Measurements from ENCODE around the gene NEDD4L. TPM values are rescaled to one million over a fixed set of nuclear protein-coding genes. Genes with fewer than 3 reads are reported as not detected.

Gene NEDD4L
- total and polyA plus RNA-seq, 12 donors = 17.8 to 110 (median 37.6) TPM

DNA sequence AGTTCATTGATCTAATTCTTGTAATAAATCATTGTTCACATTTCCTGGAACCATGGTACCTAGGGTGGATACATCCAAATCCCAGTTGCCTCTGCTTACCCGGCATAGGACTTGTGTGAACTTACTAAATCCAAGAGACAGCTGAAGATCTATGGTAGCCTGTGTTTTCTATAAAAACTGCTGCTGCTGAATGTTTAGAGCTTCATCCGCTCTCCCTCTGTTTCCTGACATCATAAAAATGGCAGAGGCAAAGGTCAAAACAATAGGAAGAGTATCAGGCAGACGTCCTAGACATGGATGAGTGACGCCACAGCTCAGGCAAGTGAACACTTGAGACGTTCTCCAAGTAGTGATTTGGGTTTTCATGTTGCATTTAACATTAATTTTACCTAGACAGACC lies 326.6 kb downstream of the NEDD4L start:
- Histone ChIP-seq H3K36me3 (replicated peaks in 1 of 2) (peaks cover 0 to 10% of the 10 kb centered on the region in 2 donors), H3K27ac (no peak overlapping the region), H3K4me3 (no peak overlapping the region), H3K9me3 (replicated peaks in 1 of 3) (no peaks in the 10 kb centered on the region), H3K27me3 (no peaks in the 10 kb centered on the region), H3K4me1 (replicated peaks in 1 of 2) (no peaks in the 10 kb centered on the region)
- 79 to 90% (median 84%) methylated on average over 5 of the region's 5 CpGs for WGBS, 4 donors
- DNase-seq = no peak
- intact Hi-C loops (cut with DNase I) = no loop called here
- no peak for TF ChIP-seq POLR2A (IDR thresholded peaks at IDR 0.05)
- TF ChIP-seq, protein P1, sequence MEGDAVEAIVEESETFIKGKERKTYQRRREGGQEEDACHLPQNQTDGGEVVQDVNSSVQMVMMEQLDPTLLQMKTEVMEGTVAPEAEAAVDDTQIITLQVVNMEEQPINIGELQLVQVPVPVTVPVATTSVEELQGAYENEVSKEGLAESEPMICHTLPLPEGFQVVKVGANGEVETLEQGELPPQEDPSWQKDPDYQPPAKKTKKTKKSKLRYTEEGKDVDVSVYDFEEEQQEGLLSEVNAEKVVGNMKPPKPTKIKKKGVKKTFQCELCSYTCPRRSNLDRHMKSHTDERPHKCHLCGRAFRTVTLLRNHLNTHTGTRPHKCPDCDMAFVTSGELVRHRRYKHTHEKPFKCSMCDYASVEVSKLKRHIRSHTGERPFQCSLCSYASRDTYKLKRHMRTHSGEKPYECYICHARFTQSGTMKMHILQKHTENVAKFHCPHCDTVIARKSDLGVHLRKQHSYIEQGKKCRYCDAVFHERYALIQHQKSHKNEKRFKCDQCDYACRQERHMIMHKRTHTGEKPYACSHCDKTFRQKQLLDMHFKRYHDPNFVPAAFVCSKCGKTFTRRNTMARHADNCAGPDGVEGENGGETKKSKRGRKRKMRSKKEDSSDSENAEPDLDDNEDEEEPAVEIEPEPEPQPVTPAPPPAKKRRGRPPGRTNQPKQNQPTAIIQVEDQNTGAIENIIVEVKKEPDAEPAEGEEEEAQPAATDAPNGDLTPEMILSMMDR (IDR thresholded peaks at IDR 0.05) = no peak

DNA sequence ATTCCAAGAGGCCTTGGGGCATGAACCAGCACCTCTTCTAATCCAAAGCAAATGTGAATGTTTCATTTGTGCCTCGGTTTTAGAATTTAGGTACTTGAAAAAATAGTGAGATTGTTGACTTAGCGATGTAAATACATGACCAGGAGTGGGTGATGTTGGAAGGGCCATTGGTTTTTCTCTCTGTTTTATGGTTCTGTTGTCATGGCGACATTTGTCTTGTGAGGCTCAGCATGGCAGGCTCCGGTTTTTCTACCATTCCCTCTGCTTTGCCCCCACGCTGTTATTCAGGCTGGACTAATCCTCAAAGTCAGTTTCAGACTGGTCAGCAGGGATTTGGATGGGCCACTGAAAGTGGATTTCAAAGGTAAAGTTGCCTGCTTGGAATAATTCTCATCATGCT lies 329.5 kb downstream of the NEDD4L start:
- Histone ChIP-seq H3K4me3 (no peak overlapping the region), H3K9me3 (replicated peaks in 1 of 3) (no peaks in the 10 kb centered on the region), H3K27me3 (no peaks in the 10 kb centered on the region), H3K36me3 (replicated peaks in 1 of 2) (peaks cover 0 to 4% of the 10 kb centered on the region in 2 donors), H3K4me1 (replicated peaks in 1 of 2) (no peaks in the 10 kb centered on the region), H3K27ac (no peak overlapping the region)
- DNase-seq = no peak
- TF ChIP-seq, protein P1 (IDR thresholded peaks at IDR 0.05) = no peak
- no peak for TF ChIP-seq POLR2A (IDR thresholded peaks at IDR 0.05)
- intact Hi-C loops (cut with DNase I) = no loop called here
- WGBS, 4 donors = 90 to 98% (median 95%) methylated on average over 5 of the region's 5 CpGs

DNA sequence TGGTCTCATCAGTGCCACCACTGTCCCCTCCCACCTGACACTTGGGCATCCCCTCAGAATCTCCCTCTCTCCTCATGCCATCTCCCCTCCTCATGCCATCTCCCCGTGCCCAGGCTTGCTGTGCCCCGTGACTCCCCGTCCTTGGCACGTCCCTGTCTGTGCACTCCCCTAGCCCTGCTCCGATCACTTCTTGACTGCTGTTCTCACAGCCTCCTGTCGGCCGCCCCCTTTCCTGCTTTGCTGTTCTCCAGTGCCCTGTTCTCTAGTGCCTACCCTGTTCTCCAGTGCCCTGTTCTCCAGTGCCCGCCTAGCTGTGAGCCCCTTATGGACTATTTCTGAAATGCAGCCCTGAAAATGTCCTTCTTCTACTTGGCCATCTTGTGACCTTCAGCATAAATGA lies 331.0 kb downstream of the NEDD4L start:
- TF ChIP-seq POLR2A (IDR thresholded peaks at IDR 0.05) = no peak
- TF ChIP-seq, protein P1 (IDR thresholded peaks at IDR 0.05) = no peak
- H3K36me3 ChIP-seq (replicated peaks in 1 of 2) = peaks cover 0 to 4% of the 10 kb centered on the region in 2 donors
- WGBS, 4 donors = 95 to 100% (median 98%) methylated on average over 7 to 8 of the region's 8 CpGs

DNA sequence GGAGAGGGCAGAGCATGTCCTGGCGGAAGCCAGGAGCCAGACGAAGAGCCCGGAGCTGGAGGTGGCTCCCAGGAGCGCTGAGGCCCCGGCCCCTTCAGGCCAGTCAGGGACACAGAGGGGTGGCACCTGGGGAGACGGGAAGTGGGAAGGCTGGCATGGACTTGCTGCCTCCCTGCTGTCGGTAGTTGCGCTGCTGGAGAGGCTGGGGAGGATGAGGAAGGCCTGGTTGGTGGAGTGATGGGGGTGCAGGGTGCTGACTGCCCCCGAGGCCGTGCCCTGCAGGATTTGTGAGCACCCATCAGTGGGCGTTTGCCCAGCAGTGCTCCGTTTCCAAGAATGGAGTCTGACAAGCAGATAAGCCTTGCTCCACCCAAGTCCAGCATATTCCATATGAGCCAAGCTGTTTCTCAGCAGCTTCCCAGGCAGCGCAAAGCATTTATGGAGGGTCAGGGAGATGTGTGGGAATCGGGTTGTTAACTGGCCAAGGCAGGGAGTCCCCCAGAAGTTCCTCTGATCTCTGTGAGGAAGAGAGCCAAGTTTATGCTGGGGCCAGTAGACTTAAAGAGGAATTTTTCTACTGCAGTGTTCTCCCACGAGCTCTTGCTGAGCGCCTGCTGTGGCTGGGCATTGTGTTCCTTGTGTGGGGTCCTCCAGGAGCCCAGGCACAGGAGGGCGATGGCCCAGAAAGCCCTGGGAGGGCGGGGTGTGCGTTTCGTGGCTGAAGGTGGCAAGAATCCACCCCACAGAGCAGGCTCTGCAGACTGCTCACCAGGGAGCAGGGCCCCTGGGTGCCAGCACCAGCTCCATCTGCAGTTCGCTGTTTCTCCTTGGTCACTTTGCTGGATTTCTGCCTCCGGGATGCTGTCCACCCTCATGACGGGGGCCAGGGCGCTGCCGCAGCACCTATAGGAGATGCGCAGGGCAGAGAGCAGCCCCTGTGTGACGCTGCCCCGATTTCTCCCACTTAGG lies 334.7 kb downstream of the NEDD4L start:
- TF ChIP-seq, protein P1 (IDR thresholded peaks at IDR 0.05) = no peak
- TF ChIP-seq POLR2A (IDR thresholded peaks at IDR 0.05) = no peak
- H3K27ac ChIP-seq = no peak overlapping the region
- no peaks in the 10 kb centered on the region for H3K4me1 ChIP-seq (replicated peaks in 1 of 2)
- DNase-seq = no peak
- H3K36me3 ChIP-seq (replicated peaks in 1 of 2) = no peaks in the 10 kb centered on the region
- 83 to 91% (median 90%) methylated on average over 14 to 28 of the region's 28 CpGs for WGBS, 4 donors
- intact Hi-C loops (cut with DNase I) = no loop called here
- H3K4me3 ChIP-seq = no peak overlapping the region
- H3K27me3 ChIP-seq = no peaks in the 10 kb centered on the region
- no peaks in the 10 kb centered on the region for H3K9me3 ChIP-seq (replicated peaks in 1 of 3)

More for the DNA sequence above, 331.0 kb downstream of the NEDD4L start:
- DNase-seq = no peak
- Histone ChIP-seq H3K27ac (no peak overlapping the region), H3K27me3 (no peaks in the 10 kb centered on the region), H3K4me1 (replicated peaks in 1 of 2) (no peaks in the 10 kb centered on the region), H3K4me3 (no peak overlapping the region), H3K9me3 (replicated peaks in 1 of 3) (no peaks in the 10 kb centered on the region)
- intact Hi-C loops (cut with DNase I) = no loop called here

Data from adrenal gland (tissue), 12 donors.